Neural cell (in vitro differentiated cells): ENCODE measurements around the gene CUX1. TPM values are rescaled to one million over a fixed set of nuclear protein-coding genes. Genes with fewer than 3 reads are reported as not detected.

Experiments
- H2AFZ ChIP-seq: fragments of 200-600, 300-800 bp; sonication (generic), shearing (Covaris generic); 2 replicates; pipeline ENCODE4 v1.6.0; 2014; ENCODE audit warnings: low read depth, mild to moderate bottlenecking, antibody characterized with exemption, low read length, moderate library complexity
- H3F3A ChIP-seq: fragments of 200-600 bp; shearing (Covaris generic); 2 replicates; pipeline ENCODE4 v1.6.1; 2016; ENCODE audit warnings: mild to moderate bottlenecking, moderate library complexity, mixed read lengths, antibody characterized with exemption, low read length; ENCODE audit not compliant: insufficient read depth, poor library complexity, severe bottlenecking
- H3K27ac ChIP-seq: fragments of 200-600, 300-800 bp; sonication (generic), shearing (Covaris generic); 2 replicates; pipeline ENCODE4 v1.5.1; 2014; ENCODE audit warnings: mild to moderate bottlenecking, low read length, moderate library complexity
- H3K27me3 ChIP-seq: fragments of 300-800, 200-600 bp; sonication (generic), shearing (Covaris generic); 2 replicates; pipeline ENCODE4 v1.6.0; 2014; ENCODE audit warnings: mild to moderate bottlenecking, low read depth, low read length, moderate library complexity; ENCODE audit not compliant: insufficient read depth
- H3K36me3 ChIP-seq: fragments of 300-800, 200-600 bp; sonication (generic), shearing (Covaris generic); 2 replicates; pipeline ENCODE4 v1.5.1; 2014; ENCODE audit warnings: mild to moderate bottlenecking, antibody characterized with exemption, low read length, moderate library complexity; ENCODE audit not compliant: insufficient read depth
- H3K4me2 ChIP-seq: fragments of 300-800, 200-600 bp; sonication (generic), shearing (Covaris generic); 2 replicates; pipeline ENCODE4 v1.6.0; 2014; ENCODE audit warnings: mild to moderate bottlenecking, low read length
- H3K4me3 ChIP-seq: fragments of 300-800, 200-600 bp; sonication (generic), shearing (Covaris generic); 2 replicates; pipeline ENCODE4 v1.5.1; 2014; ENCODE audit warnings: mild to moderate bottlenecking, low read length, moderate library complexity
- H3K79me2 ChIP-seq: fragments of 200-600 bp; shearing (Covaris generic); replicated peaks from 2 replicates; pipeline ENCODE4 v1.6.0; 2014; ENCODE audit warnings: mild to moderate bottlenecking, low read length, moderate library complexity; ENCODE audit not compliant: insufficient read depth
- H3K9ac ChIP-seq: fragments of 300-800, 200-600 bp; sonication (generic), shearing (Covaris generic); 2 replicates; pipeline ENCODE4 v1.6.1; 2016; ENCODE audit warnings: mild to moderate bottlenecking, low read length, mixed read lengths
- H3K9me2 ChIP-seq: fragments of 200-600 bp; shearing (Covaris generic); 2 replicates; pipeline ENCODE4 v1.6.1; 2016; ENCODE audit warnings: mild to moderate bottlenecking, low read length, mixed read lengths; ENCODE audit not compliant: insufficient read depth
- H3K9me3 ChIP-seq: fragments of 200-600, 300-800 bp; sonication (generic), shearing (Covaris generic); 2 replicates; pipeline ENCODE4 v1.6.1; 2016; ENCODE audit warnings: mild to moderate bottlenecking, mixed run types, low read length, moderate library complexity, mixed read lengths
- H4K20me1 ChIP-seq: fragments of 200-600 bp; shearing (Covaris generic); 2 replicates; pipeline ENCODE4 v1.6.1; 2016; ENCODE audit warnings: mild to moderate bottlenecking, mixed run types; ENCODE audit not compliant: insufficient read depth
- EP300 ChIP-seq: fragments of 450-650 bp; conservative IDR thresholded peaks from 2 replicates; pipeline ENCODE4 v1.6.1; 2014; ENCODE audit warnings: antibody characterized with exemption, mild to moderate bottlenecking, moderate library complexity; ENCODE audit not compliant: poor library complexity, severe bottlenecking
- EZH2 ChIP-seq: fragments of 200-600, 300-800 bp; shearing (Covaris generic), sonication (generic); IDR thresholded peaks from 2 replicates; pipeline ENCODE4 v1.6.1; 2014; ENCODE audit warnings: antibody characterized with exemption, low read length, borderline replicate concordance, mild to moderate bottlenecking; ENCODE audit not compliant: insufficient read depth, poor library complexity, severe bottlenecking
- MXI1 ChIP-seq: fragments of 450-650 bp; conservative IDR thresholded peaks from 2 replicates; pipeline ENCODE4 v1.6.1; 2014; ENCODE audit warnings: antibody characterized with exemption, mild to moderate bottlenecking; ENCODE audit not compliant: poor library complexity, severe bottlenecking
- POLR2AphosphoS5 ChIP-seq: IDR thresholded peaks from 2 replicates; pipeline ENCODE4 v1.6.1; 2012
- RAD21 ChIP-seq: fragments of 450-650 bp; conservative IDR thresholded peaks from 2 replicates; pipeline ENCODE4 v1.6.1; 2014; ENCODE audit warnings: antibody characterized with exemption, mild to moderate bottlenecking, moderate library complexity
- SMC3 ChIP-seq: fragments of 450-650 bp; conservative IDR thresholded peaks from 2 replicates; pipeline ENCODE4 v1.6.1; 2014; ENCODE audit warnings: antibody characterized with exemption, mild to moderate bottlenecking, moderate library complexity; ENCODE audit not compliant: poor library complexity
- TAF1 ChIP-seq: IDR thresholded peaks from 2 replicates; pipeline ENCODE4 v1.6.1; 2012; ENCODE audit warnings: low read depth
- polyA plus RNA-seq: library from polyadenylated mRNA; depleted of rRNA; stranded (reverse); fragments of >200 nt; gene quantifications from 2 replicates; pipeline ENCODE4 v1.2.3, GENCODE V29; 2014
- TF ChIP-seq, protein P1 (sequence below): fragments of 450-650 bp; IDR thresholded peaks from 2 replicates; pipeline ENCODE4 v1.5.1; 2014; ENCODE audit warnings: antibody characterized with exemption, mild to moderate bottlenecking, moderate library complexity; ENCODE audit not compliant: poor library complexity, severe bottlenecking
- TF ChIP-seq, protein P2 (sequence below): IDR thresholded peaks from 2 replicates; pipeline ENCODE4 v1.6.1; 2012; ENCODE audit warnings: borderline replicate concordance

Gene CUX1
- polyA plus RNA-seq, 1 donor from 2014 or later, result 26.6 TPM

DNA sequence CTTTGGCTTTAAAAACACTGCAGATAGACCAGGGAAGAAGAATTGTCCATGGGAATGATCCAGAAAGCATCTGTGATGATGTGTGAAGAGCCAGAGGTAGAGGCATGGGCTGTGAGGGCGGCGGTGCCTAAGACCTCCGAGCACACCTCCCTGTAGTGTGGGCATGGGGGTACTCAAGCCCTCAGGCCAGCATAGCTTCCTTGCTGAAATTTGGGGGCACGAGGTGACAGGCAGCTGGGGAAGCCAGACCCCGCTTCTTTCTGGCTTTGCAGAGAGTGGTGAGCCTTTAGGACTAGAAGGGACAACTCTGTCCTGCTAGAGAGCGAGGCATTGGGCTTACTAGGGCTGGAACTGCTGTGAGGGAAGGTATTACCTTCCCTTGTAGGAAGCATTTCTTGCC is 281.6 kb downstream of the CUX1 start:
- Histone ChIP-seq H3K36me3 (no peaks in the 10 kb centered on the region), H3K9me3 (no peaks in the 10 kb centered on the region), H3K27ac (no peak overlapping the region), H3K27me3 (no peaks in the 10 kb centered on the region), H3K4me3 (no peak overlapping the region), H3F3A (peaks cover 3% of the 10 kb centered on the region), H3K9me2 (no peaks in the 10 kb centered on the region), H2AFZ (no peak overlapping the region), H3K4me2 (no peak overlapping the region), H3K9ac (no peak overlapping the region), H4K20me1 (no peaks in the 10 kb centered on the region), H3K79me2 (no peaks in the 10 kb centered on the region)
- TF ChIP-seq EP300 (no peak), POLR2AphosphoS5 (no peak), SMC3 (no peak), TAF1 (no peak), EZH2 (no peak)

DNA sequence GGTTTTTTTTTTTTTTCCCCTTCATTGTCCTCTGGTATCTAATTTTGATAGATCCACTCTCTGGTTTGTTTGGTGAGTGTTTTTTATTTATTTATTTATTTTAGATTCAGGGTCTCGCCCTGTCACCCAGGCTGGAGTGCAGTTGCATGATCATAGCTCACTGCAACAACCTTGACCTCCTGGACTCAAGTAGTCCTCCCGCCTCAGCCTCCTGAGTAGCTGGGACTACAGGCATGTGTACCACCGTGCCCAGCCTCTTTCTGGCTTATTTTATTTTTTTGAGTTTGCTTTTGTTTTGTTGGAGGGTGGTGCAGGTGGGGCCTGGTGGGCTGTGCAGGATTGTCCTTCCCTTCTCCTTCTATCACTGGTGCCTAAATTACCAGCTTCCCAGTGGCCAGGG is 282.0 kb downstream of the CUX1 start:
- Histone ChIP-seq H3K9me3 (no peaks in the 10 kb centered on the region), H3K9me2 (no peaks in the 10 kb centered on the region), H3K4me2 (no peak overlapping the region), H3K4me3 (no peak overlapping the region), H4K20me1 (no peaks in the 10 kb centered on the region), H3K27ac (no peak overlapping the region), H3K9ac (no peak overlapping the region), H3K79me2 (no peaks in the 10 kb centered on the region), H3F3A (peaks cover 3% of the 10 kb centered on the region), H2AFZ (no peak overlapping the region), H3K27me3 (no peaks in the 10 kb centered on the region), H3K36me3 (no peaks in the 10 kb centered on the region)
- no peak for TF ChIP-seq TAF1

DNA sequence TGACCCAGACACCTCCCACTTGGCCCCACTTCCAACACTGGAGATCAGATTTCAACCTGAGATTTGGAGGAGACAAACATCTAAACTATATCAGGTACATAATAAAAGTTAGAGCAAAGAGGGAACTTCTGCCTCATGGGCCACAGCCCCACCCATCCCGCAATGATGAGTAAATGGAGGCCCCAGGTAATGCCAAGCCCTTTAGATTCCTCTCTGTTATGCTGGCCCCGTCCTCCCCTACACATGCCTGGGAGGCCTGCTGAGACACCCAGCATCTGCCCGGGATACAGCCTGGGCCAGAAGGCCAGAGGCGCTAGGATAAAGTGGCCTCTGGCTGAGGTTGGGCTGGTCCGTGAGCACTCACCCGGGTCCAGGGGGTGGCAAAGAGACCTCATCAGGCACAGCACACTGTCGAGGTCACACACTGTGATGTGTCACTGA is 283.7 kb downstream of the CUX1 start:
- no peak overlapping the region for H3K4me3 ChIP-seq
- H3K9ac ChIP-seq, result no peak overlapping the region
- H3K4me2 ChIP-seq, result no peak overlapping the region
- H3K27me3 ChIP-seq, result no peaks in the 10 kb centered on the region
- no peaks in the 10 kb centered on the region for H3K9me3 ChIP-seq
- H3F3A ChIP-seq, result peaks cover 3% of the 10 kb centered on the region
- TF ChIP-seq RAD21 (no peak), TAF1 (no peak), POLR2AphosphoS5 (no peak), SMC3 (no peak), MXI1 (no peak), EP300 (no peak), EZH2 (no peak)
- TF ChIP-seq, protein P1, sequence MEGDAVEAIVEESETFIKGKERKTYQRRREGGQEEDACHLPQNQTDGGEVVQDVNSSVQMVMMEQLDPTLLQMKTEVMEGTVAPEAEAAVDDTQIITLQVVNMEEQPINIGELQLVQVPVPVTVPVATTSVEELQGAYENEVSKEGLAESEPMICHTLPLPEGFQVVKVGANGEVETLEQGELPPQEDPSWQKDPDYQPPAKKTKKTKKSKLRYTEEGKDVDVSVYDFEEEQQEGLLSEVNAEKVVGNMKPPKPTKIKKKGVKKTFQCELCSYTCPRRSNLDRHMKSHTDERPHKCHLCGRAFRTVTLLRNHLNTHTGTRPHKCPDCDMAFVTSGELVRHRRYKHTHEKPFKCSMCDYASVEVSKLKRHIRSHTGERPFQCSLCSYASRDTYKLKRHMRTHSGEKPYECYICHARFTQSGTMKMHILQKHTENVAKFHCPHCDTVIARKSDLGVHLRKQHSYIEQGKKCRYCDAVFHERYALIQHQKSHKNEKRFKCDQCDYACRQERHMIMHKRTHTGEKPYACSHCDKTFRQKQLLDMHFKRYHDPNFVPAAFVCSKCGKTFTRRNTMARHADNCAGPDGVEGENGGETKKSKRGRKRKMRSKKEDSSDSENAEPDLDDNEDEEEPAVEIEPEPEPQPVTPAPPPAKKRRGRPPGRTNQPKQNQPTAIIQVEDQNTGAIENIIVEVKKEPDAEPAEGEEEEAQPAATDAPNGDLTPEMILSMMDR, result no peak
- TF ChIP-seq, protein P2, sequence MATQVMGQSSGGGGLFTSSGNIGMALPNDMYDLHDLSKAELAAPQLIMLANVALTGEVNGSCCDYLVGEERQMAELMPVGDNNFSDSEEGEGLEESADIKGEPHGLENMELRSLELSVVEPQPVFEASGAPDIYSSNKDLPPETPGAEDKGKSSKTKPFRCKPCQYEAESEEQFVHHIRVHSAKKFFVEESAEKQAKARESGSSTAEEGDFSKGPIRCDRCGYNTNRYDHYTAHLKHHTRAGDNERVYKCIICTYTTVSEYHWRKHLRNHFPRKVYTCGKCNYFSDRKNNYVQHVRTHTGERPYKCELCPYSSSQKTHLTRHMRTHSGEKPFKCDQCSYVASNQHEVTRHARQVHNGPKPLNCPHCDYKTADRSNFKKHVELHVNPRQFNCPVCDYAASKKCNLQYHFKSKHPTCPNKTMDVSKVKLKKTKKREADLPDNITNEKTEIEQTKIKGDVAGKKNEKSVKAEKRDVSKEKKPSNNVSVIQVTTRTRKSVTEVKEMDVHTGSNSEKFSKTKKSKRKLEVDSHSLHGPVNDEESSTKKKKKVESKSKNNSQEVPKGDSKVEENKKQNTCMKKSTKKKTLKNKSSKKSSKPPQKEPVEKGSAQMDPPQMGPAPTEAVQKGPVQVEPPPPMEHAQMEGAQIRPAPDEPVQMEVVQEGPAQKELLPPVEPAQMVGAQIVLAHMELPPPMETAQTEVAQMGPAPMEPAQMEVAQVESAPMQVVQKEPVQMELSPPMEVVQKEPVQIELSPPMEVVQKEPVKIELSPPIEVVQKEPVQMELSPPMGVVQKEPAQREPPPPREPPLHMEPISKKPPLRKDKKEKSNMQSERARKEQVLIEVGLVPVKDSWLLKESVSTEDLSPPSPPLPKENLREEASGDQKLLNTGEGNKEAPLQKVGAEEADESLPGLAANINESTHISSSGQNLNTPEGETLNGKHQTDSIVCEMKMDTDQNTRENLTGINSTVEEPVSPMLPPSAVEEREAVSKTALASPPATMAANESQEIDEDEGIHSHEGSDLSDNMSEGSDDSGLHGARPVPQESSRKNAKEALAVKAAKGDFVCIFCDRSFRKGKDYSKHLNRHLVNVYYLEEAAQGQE, result no peak
- no peaks in the 10 kb centered on the region for H3K36me3 ChIP-seq
- H2AFZ ChIP-seq, result no peak overlapping the region
- H3K9me2 ChIP-seq, result no peaks in the 10 kb centered on the region
- H3K27ac ChIP-seq, result no peak overlapping the region
- H4K20me1 ChIP-seq, result no peaks in the 10 kb centered on the region
- no peaks in the 10 kb centered on the region for H3K79me2 ChIP-seq
